Activated CD8-positive, alpha-beta T cell treated with anti-CD3 and anti-CD28 coated beads for 36 hours (primary cell): Measurements from ENCODE around the gene ZNF678. TPM values are rescaled to one million over a fixed set of nuclear protein-coding genes. Genes with fewer than 3 reads are reported as not detected.

Experiments used
- ATAC-seq: fragments of 200-7000 bp; cut with Tn5 transposase; one replicate; pipeline ENCODE4 v1.10.0; 2021; ENCODE audit warnings: mild to moderate bottlenecking, moderate library complexity
- CTCF ChIA-PET: fragments of 350-600 bp; sonication (Branson Sonifier 250); formaldehyde crosslinking; loops from one replicate; lab custom pipeline; 2021; ENCODE audit warnings: antibody characterized with exemption; lab: Charles Lee
- POLR2A ChIA-PET: fragments of 350-600 bp; sonication (Branson Sonifier 250); formaldehyde crosslinking; loops from one replicate; lab custom pipeline; 2021; ENCODE audit warnings: antibody characterized with exemption; lab: Charles Lee
- DNase-seq: peaks from one replicate; pipeline ENCODE4 v3.0.0-alpha.2; 2020
- H3K27ac Mint-ChIP-seq: one replicate; pipeline ENCODE4 v1.8.0; 2021; ENCODE audit warnings: mild to moderate bottlenecking, mixed read lengths
- H3K27me3 Mint-ChIP-seq: one replicate; pipeline ENCODE4 v1.8.0; 2021; ENCODE audit warnings: mixed read lengths
- H3K36me3 Mint-ChIP-seq: one replicate; pipeline ENCODE4 v1.8.0; 2021; ENCODE audit warnings: low read depth, mixed read lengths
- H3K4me1 Mint-ChIP-seq: one replicate; pipeline ENCODE4 v1.8.0; 2021; ENCODE audit warnings: low read depth, mixed read lengths
- H3K4me3 Mint-ChIP-seq: one replicate; pipeline ENCODE4 v1.8.0; 2021; ENCODE audit warnings: mild to moderate bottlenecking, moderate library complexity, mixed read lengths
- H3K9me3 Mint-ChIP-seq: one replicate; pipeline ENCODE4 v1.8.0; 2021; ENCODE audit warnings: mixed read lengths
- intact Hi-C: fragments of 100-400 bp; cut with micrococcal nuclease; formaldehyde crosslinking; loops from one replicate; pipeline ENCODE4 v1.10.0; 2022
- total RNA-seq, 2 experiments: library from RNA; stranded (reverse); gene quantifications; one replicate each; pipeline ENCODE4 v1.2.3, GENCODE V29; 2021
- TF ChIP-seq, protein P1 (sequence below): fragments of 200-600 bp; IDR thresholded peaks from one replicate; pipeline ENCODE4 v1.8.0; 2022; ENCODE audit warnings: antibody characterized with exemption, mild to moderate bottlenecking

Gene ZNF678
- total RNA-seq, 2 experiments from 2014 or later = 6.7 to 7.4 TPM

- ChIA-PET POLR2A (no interaction called here), CTCF (interaction anchor here (2.9 kb wide), 1 partner anchor 19 kb away, joined by 14 read pairs; no protein-coding TSS in a partner anchor)
- DNase-seq = no peak
- Mint-ChIP-seq H3K4me1 (peaks cover 16% of the 10 kb centered on the region), H3K27me3 (peaks cover 32% of the 10 kb centered on the region), H3K4me3 (no peak overlapping the region), H3K9me3 (no peaks in the 10 kb centered on the region), H3K27ac (no peak overlapping the region), H3K36me3 (peaks cover 15% of the 10 kb centered on the region)
- intact Hi-C loops = loop anchor here (10.0 kb wide), 1 partner anchor 163 kb away; no protein-coding TSS in a partner anchor
- no peak for ATAC-seq
- TF ChIP-seq, protein P1, sequence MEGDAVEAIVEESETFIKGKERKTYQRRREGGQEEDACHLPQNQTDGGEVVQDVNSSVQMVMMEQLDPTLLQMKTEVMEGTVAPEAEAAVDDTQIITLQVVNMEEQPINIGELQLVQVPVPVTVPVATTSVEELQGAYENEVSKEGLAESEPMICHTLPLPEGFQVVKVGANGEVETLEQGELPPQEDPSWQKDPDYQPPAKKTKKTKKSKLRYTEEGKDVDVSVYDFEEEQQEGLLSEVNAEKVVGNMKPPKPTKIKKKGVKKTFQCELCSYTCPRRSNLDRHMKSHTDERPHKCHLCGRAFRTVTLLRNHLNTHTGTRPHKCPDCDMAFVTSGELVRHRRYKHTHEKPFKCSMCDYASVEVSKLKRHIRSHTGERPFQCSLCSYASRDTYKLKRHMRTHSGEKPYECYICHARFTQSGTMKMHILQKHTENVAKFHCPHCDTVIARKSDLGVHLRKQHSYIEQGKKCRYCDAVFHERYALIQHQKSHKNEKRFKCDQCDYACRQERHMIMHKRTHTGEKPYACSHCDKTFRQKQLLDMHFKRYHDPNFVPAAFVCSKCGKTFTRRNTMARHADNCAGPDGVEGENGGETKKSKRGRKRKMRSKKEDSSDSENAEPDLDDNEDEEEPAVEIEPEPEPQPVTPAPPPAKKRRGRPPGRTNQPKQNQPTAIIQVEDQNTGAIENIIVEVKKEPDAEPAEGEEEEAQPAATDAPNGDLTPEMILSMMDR = no peak
Observed at GRCh38 chr1:227562037-227562436, 1.3 kb upstream of the ZNF678 start.

GRCh38 chr1:227562933-227563323, 428 bp upstream of the ZNF678 start:
- H3K4me1 Mint-ChIP-seq = peaks cover 21% of the 10 kb centered on the region
- ATAC-seq (no peak), DNase-seq (no peak)
- intact Hi-C loops = loop anchor here (10.0 kb wide), 1 partner anchor 162 kb away; no protein-coding TSS in a partner anchor
- H3K9me3 Mint-ChIP-seq = no peaks in the 10 kb centered on the region
- TF ChIP-seq, protein P1 = no peak
- H3K27ac Mint-ChIP-seq = peak overlapping the region; percentile 94
- peaks cover 28% of the 10 kb centered on the region for H3K27me3 Mint-ChIP-seq
- ChIA-PET POLR2A (no interaction called here), CTCF (interaction anchor here (1.2 to 2.9 kb wide), 2 partner anchors 20 to 23 kb away, joined by 3 to 14 read pairs; no protein-coding TSS in a partner anchor)
- peaks cover 14% of the 10 kb centered on the region for H3K36me3 Mint-ChIP-seq
- H3K4me3 Mint-ChIP-seq = peak overlapping the region; percentile 85

DNA sequence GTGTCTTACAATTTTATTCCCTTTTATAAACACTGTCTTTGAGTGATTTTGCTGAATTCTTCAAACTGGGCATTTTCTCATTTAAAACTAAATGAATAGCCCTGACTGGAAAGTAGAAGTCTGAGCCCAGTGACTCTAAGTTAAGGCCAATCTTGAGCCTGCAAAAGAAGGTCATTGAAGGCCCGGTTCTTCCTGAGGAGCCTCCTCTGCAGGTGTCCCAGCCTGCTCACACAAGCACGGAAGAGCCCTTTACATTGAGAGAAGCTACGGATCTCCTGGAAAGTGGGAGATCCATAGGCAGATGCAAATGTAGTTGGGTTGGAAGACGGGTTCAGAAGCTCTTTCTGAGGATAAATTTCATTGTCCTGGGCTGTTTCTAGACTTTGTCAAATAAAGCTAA, 3.9 kb downstream of the ZNF678 start:
- H3K4me3 Mint-ChIP-seq = no peak overlapping the region
- TF ChIP-seq, protein P1 = no peak
- H3K4me1 Mint-ChIP-seq = peaks cover 37% of the 10 kb centered on the region
- intact Hi-C loops = loop anchor here (10.0 kb wide), 1 partner anchor 158 kb away; no protein-coding TSS in a partner anchor
- H3K27me3 Mint-ChIP-seq = peaks cover 1% of the 10 kb centered on the region
- no peak for ATAC-seq
- no peak overlapping the region for H3K27ac Mint-ChIP-seq
- POLR2A ChIA-PET = interaction anchor here (1.6 kb wide), 1 partner anchor 27 kb away, joined by 4 read pairs; no protein-coding TSS in a partner anchor
- peaks cover 21% of the 10 kb centered on the region for H3K36me3 Mint-ChIP-seq
- no peaks in the 10 kb centered on the region for H3K9me3 Mint-ChIP-seq
- CTCF ChIA-PET = interaction anchor here (2.0 kb wide), 1 partner anchor 25 kb away, joined by 5 read pairs; no protein-coding TSS in a partner anchor
- no peak for DNase-seq

- H3K27ac Mint-ChIP-seq = no peak overlapping the region
- ATAC-seq (no peak), DNase-seq (no peak)
- peaks cover 28% of the 10 kb centered on the region for H3K36me3 Mint-ChIP-seq
- intact Hi-C loops = loop anchor here (10.0 kb wide), 1 partner anchor 156 kb away; no protein-coding TSS in a partner anchor
- ChIA-PET CTCF (interaction anchor here (2.0 kb wide), 1 partner anchor 26 kb away, joined by 5 read pairs; no protein-coding TSS in a partner anchor), POLR2A (interaction anchor here (1.6 kb wide), 1 partner anchor 28 kb away, joined by 4 read pairs; no protein-coding TSS in a partner anchor)
- H3K27me3 Mint-ChIP-seq = no peaks in the 10 kb centered on the region
- peaks cover 38% of the 10 kb centered on the region for H3K4me1 Mint-ChIP-seq
- no peaks in the 10 kb centered on the region for H3K9me3 Mint-ChIP-seq
- TF ChIP-seq, protein P1 = no peak
- no peak overlapping the region for H3K4me3 Mint-ChIP-seq
Observed at GRCh38 chr1:227568593-227568992, 5.2 kb downstream of the ZNF678 start.

GRCh38 chr1:227572752-227573151, 9.4 kb downstream of the ZNF678 start:
- TF ChIP-seq, protein P1 = no peak
- intact Hi-C loops = no loop called here
- ATAC-seq (no peak), DNase-seq (no peak)
- Mint-ChIP-seq H3K4me1 (peaks cover 36% of the 10 kb centered on the region), H3K9me3 (peaks cover 34% of the 10 kb centered on the region), H3K4me3 (no peak overlapping the region), H3K27me3 (no peaks in the 10 kb centered on the region), H3K27ac (no peak overlapping the region), H3K36me3 (peaks cover 50% of the 10 kb centered on the region)
- CTCF ChIA-PET = no interaction called here
- POLR2A ChIA-PET = no interaction called here
